Measurements from ENCODE around the gene FBXO47. TPM values are rescaled to one million over a fixed set of nuclear protein-coding genes. Genes with fewer than 3 reads are reported as not detected.

The FBXO47 gene
- total RNA-seq, 1 donor from 2014 or later: not detected

GRCh38 chr17:38969281-38969680 is 2.1 kb upstream of the FBXO47 start:
- Mint-ChIP-seq H3K27ac (no peak overlapping the region), H3K4me3 (no peak overlapping the region), H3K4me1 (peaks cover 10% of the 10 kb centered on the region), H3K36me3 (ENCODE audit: low read depth) (no peaks in the 10 kb centered on the region), H3K27me3 (no peaks in the 10 kb centered on the region), H3K9me3 (no peaks in the 10 kb centered on the region)
- TF ChIP-seq CTCF (IDR thresholded peaks at IDR 0.05): no peak
- no peak for ATAC-seq (ENCODE audit: low read depth)
- ChIA-PET POLR2A (interaction anchor here (0.8 to 2.6 kb wide), 2 partner anchors 100 to 144 kb away, joined by 8 to 40 read pairs; partner anchors contain the start of genes CWC25 and LASP1), CTCF (no interaction called here)
- no peak for DNase-seq
- intact Hi-C loops (cut with micrococcal nuclease): loop anchor here (5.0 kb wide), 1 partner anchor 183 kb away; the partner anchor contains the start of gene PLXDC1

GRCh38 chr17:38961413-38961812 is 5.8 kb downstream of the FBXO47 start:
- TF ChIP-seq CTCF (IDR thresholded peaks at IDR 0.05): no peak
- DNase-seq (no peak), ATAC-seq (ENCODE audit: low read depth) (no peak)
- CTCF ChIA-PET: no interaction called here
- no peaks in the 10 kb centered on the region for H3K9me3 Mint-ChIP-seq
- no peaks in the 10 kb centered on the region for H3K36me3 Mint-ChIP-seq (ENCODE audit: low read depth)
- intact Hi-C loops (cut with micrococcal nuclease): no loop called here
- no peaks in the 10 kb centered on the region for H3K4me1 Mint-ChIP-seq
- no peak overlapping the region for H3K27ac Mint-ChIP-seq
- POLR2A ChIA-PET: interaction anchor here (0.7 kb wide), 1 partner anchor 107 kb away, joined by 3 read pairs; no protein-coding TSS in a partner anchor
- H3K27me3 Mint-ChIP-seq: no peaks in the 10 kb centered on the region
- no peak overlapping the region for H3K4me3 Mint-ChIP-seq

- CTCF ChIA-PET: no interaction called here
- H3K27ac Mint-ChIP-seq: no peak overlapping the region
- POLR2A ChIA-PET: interaction anchor here (0.7 kb wide), 1 partner anchor 424 kb away, joined by 5 read pairs; no protein-coding TSS in a partner anchor
Measured at GRCh38 chr17:38960402-38960801, 6.8 kb downstream of the FBXO47 start.

GRCh38 chr17:38959508-38959907 is 7.7 kb downstream of the FBXO47 start:
- H3K9me3 Mint-ChIP-seq: no peaks in the 10 kb centered on the region
- ATAC-seq (ENCODE audit: low read depth) (no peak), DNase-seq (no peak)
- CTCF ChIA-PET: no interaction called here
- POLR2A ChIA-PET: no interaction called here
- H3K4me3 Mint-ChIP-seq: no peak overlapping the region
- intact Hi-C loops (cut with micrococcal nuclease): no loop called here
- no peaks in the 10 kb centered on the region for H3K4me1 Mint-ChIP-seq
- no peak overlapping the region for H3K27ac Mint-ChIP-seq
- no peak for TF ChIP-seq CTCF (IDR thresholded peaks at IDR 0.05)
- H3K36me3 Mint-ChIP-seq (ENCODE audit: low read depth): no peaks in the 10 kb centered on the region
- no peaks in the 10 kb centered on the region for H3K27me3 Mint-ChIP-seq

More at GRCh38 chr17:38960402-38960801, 6.8 kb downstream of the FBXO47 start:
- TF ChIP-seq CTCF (IDR thresholded peaks at IDR 0.05): no peak
- no peaks in the 10 kb centered on the region for H3K36me3 Mint-ChIP-seq (ENCODE audit: low read depth)
- no peaks in the 10 kb centered on the region for H3K9me3 Mint-ChIP-seq
- no peak for DNase-seq
- intact Hi-C loops (cut with micrococcal nuclease): no loop called here
- ATAC-seq (ENCODE audit: low read depth): no peak
- no peaks in the 10 kb centered on the region for H3K4me1 Mint-ChIP-seq
- no peak overlapping the region for H3K4me3 Mint-ChIP-seq
- no peaks in the 10 kb centered on the region for H3K27me3 Mint-ChIP-seq

- TF ChIP-seq CTCF (IDR thresholded peaks at IDR 0.05): no peak
- ChIA-PET POLR2A (no interaction called here), CTCF (no interaction called here)
- Mint-ChIP-seq H3K27ac (no peak overlapping the region), H3K9me3 (no peaks in the 10 kb centered on the region), H3K4me1 (no peaks in the 10 kb centered on the region), H3K27me3 (no peaks in the 10 kb centered on the region), H3K4me3 (no peak overlapping the region), H3K36me3 (ENCODE audit: low read depth) (no peaks in the 10 kb centered on the region)
- DNase-seq: no peak
- intact Hi-C loops (cut with micrococcal nuclease): no loop called here
- no peak for ATAC-seq (ENCODE audit: low read depth)
Measured at GRCh38 chr17:38958756-38959155, 8.4 kb downstream of the FBXO47 start.
